A549 (cell line): ENCODE results near the gene CEP250.

Experiments used
- CEBPB ChIP-seq, 2 experiments: fragments of >200 bp in 1 of 2; sonication (Bioruptor Twin) in 1 of 2; formaldehyde crosslinking in 1 of 2; IDR thresholded peaks; 2 replicates each; pipeline ENCODE4 v1.6.1; 2012 to 2016
- EP300 ChIP-seq, 2 experiments: fragments of >200 bp; sonication (Bioruptor Twin); formaldehyde crosslinking; IDR thresholded peaks; 2 replicates in 1 of 2; 3 replicates in 1 of 2; pipeline ENCODE4 v1.6.1; 2016 to 2017
- FOSL2 ChIP-seq, 2 experiments: fragments of 450-650 bp in 1 of 2; fragments of >200 bp in 1 of 2; sonication (Bioruptor Twin) in 1 of 2; formaldehyde crosslinking; IDR thresholded peaks; 2 replicates each; pipeline versions ENCODE4 v1.5.0 to v1.6.1; 2016 to 2020; ENCODE audit warnings: mild to moderate bottlenecking in 1 of 2, moderate library complexity in 1 of 2
- GATA3 ChIP-seq: IDR thresholded peaks from 2 replicates; pipeline ENCODE4 v1.6.1; 2012; ENCODE audit warnings: borderline replicate concordance
- HOXB5 ChIP-seq: fragments of 250-450 bp; sonication (Bioruptor Pico); IDR thresholded peaks from 2 replicates; pipeline ENCODE4 v1.5.0; 2020; ENCODE audit warnings: mild to moderate bottlenecking, moderate library complexity
- POLR2A ChIP-seq: IDR thresholded peaks from 2 replicates; pipeline ENCODE4 v1.6.1; 2012; ENCODE audit warnings: mild to moderate bottlenecking, low read length
- RFX5 ChIP-seq: fragments of 450-650 bp; IDR thresholded peaks from 2 replicates; pipeline ENCODE4 v1.7.1; 2014; ENCODE audit warnings: antibody characterized with exemption, mild to moderate bottlenecking, moderate library complexity
- TF ChIP-seq, protein P1 (sequence below): IDR thresholded peaks from 2 replicates; pipeline ENCODE4 v1.6.1; 2012
- TF ChIP-seq, protein P2 (sequence below): fragments of 200-600 bp; sonication (generic); IDR thresholded peaks from 2 replicates; pipeline ENCODE4 v1.6.1; 2016; ENCODE audit warnings: antibody characterized with exemption, mild to moderate bottlenecking, moderate library complexity

DNA sequence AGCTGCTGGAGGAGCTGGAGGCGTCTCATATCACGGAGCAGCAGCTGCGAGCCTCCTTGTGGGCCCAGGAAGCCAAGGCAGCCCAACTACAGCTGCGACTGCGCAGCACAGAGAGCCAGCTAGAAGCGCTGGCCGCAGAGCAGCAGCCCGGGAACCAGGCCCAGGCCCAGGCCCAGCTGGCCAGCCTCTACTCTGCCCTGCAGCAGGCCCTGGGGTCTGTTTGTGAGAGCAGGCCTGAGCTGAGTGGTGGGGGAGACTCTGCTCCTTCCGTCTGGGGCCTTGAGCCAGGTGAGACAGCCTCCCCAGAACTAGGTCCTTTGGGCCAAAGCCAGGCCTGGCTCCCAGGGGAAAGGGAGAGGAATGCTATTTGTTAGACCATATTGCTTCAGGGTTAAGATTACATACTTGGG, 42.4 kb downstream of the CEP250 start:
- TF ChIP-seq POLR2A (no peak), EP300 (IDR thresholded peaks at IDR 0.05) (no peak), GATA3 (no peak), HOXB5 (no peak), FOSL2 (IDR thresholded peaks at IDR 0.05) (no peak), FOSL2 (CRISPR knock-in tag; IDR thresholded peaks at IDR 0.05) (no peak), CEBPB (IDR thresholded peaks at IDR 0.05) (no peak), RFX5 (no peak)
- TF ChIP-seq, protein P1, sequence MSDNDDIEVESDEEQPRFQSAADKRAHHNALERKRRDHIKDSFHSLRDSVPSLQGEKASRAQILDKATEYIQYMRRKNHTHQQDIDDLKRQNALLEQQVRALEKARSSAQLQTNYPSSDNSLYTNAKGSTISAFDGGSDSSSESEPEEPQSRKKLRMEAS: no peak
- TF ChIP-seq, protein P2, sequence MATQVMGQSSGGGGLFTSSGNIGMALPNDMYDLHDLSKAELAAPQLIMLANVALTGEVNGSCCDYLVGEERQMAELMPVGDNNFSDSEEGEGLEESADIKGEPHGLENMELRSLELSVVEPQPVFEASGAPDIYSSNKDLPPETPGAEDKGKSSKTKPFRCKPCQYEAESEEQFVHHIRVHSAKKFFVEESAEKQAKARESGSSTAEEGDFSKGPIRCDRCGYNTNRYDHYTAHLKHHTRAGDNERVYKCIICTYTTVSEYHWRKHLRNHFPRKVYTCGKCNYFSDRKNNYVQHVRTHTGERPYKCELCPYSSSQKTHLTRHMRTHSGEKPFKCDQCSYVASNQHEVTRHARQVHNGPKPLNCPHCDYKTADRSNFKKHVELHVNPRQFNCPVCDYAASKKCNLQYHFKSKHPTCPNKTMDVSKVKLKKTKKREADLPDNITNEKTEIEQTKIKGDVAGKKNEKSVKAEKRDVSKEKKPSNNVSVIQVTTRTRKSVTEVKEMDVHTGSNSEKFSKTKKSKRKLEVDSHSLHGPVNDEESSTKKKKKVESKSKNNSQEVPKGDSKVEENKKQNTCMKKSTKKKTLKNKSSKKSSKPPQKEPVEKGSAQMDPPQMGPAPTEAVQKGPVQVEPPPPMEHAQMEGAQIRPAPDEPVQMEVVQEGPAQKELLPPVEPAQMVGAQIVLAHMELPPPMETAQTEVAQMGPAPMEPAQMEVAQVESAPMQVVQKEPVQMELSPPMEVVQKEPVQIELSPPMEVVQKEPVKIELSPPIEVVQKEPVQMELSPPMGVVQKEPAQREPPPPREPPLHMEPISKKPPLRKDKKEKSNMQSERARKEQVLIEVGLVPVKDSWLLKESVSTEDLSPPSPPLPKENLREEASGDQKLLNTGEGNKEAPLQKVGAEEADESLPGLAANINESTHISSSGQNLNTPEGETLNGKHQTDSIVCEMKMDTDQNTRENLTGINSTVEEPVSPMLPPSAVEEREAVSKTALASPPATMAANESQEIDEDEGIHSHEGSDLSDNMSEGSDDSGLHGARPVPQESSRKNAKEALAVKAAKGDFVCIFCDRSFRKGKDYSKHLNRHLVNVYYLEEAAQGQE: no peak
